IPS-18c (cell line): Measurements from ENCODE around the gene TNRC6B.
"Not testable (repeated sequence)": the region's sequence is repeated elsewhere in the genome, so short reads cannot be mapped to it uniquely, and the experiment has no call there.

Experiments used
- H3K4me3 ChIP-seq: 2 replicates; pipeline ENCODE4 v1.7.0; 2013; ENCODE audit warnings: low read depth, mild to moderate bottlenecking, low read length, moderate library complexity; ENCODE audit not compliant: insufficient read depth
- H3K9me3 ChIP-seq: one replicate; pipeline ENCODE4 v1.6.1; 2013; ENCODE audit warnings: mild to moderate bottlenecking, low read length, moderate library complexity; ENCODE audit not compliant: control insufficient read depth, insufficient read depth

TNRC6B gene

DNA sequence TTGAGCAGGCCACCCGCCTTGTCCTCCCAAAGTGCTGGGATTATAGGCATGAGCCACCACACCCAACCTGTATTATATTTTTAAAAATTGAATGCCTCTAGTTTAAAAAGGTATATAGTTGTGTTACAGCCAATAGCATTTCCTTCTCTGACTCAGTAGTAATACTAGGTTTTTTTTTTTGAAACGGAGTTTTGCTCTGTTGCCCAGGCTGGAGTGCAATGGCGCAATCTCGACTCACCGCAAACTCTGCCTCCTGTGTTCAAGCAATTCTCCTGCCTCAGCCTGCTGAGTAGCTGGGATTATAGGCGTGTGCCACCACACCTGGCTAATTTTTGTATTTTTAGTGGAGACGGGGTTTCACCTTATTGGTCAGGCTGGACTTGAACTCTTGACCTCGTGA lies 45.3 kb downstream of the TNRC6B start:
- not testable (repeated sequence) for H3K4me3 ChIP-seq, H3K9me3 ChIP-seq

- no peaks in the 10 kb centered on the region for H3K9me3 ChIP-seq
- no peak overlapping the region for H3K4me3 ChIP-seq
Observed at GRCh38 chr22:40224702-40225101, 47.0 kb downstream of the TNRC6B start.

- no peaks in the 10 kb centered on the region for H3K9me3 ChIP-seq
Observed at GRCh38 chr22:40226620-40227019, 48.9 kb downstream of the TNRC6B start.

DNA sequence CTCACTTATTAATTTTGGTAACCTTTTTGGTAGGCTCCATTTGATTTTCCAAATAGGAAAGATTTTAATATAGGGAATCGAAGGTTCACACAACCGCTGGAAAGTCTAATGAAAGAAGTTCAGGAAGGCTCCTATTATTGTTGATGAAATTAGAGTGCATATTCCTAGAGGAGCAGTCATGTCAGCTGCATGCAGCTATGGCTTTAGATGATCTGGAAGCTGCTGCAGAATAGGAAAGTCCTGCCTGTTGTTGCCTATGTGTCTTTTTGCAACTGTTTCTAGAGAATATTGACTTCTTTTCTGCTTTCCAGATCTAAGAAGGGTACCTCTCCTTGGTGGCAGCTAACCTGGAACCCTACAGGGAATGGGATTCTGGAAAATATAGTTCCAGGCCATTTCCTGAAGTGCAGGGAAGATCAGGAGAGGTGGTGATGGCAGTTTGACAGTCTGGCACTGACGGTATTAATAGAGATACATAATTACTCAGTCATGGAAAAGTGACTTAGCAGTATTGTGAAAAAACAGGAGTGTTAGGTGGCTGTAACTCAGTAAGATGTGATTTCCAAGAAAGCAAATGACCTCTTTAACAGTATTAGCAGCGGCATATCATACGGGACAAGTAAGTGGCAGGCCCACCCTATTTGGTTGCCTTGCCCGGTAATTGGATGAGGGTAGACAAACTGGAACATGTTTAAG lies 54.0 kb downstream of the TNRC6B start:
- no peak overlapping the region for H3K4me3 ChIP-seq
- no peaks in the 10 kb centered on the region for H3K9me3 ChIP-seq

More at GRCh38 chr22:40226620-40227019, 48.9 kb downstream of the TNRC6B start:
- no peak overlapping the region for H3K4me3 ChIP-seq

DNA sequence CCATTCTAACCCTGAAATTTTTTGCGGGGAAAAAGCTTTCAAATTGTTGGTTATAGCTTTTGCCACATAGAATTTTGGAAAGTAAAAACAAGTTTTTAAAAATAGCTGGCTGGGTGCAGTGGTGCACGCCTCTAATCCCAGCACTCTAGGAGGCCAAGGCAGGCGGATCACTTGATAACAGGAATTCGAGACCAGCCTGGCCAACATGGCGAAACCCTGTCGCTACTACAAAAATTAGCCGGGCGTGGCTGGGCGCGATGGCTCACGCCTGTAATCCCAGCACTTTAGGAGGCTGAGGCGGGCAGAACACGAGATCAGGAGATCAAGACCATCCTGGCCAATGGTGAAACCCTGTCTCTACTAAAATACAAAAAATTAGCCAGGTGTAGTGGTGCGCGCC lies 54.9 kb downstream of the TNRC6B start:
- no peak overlapping the region for H3K4me3 ChIP-seq

DNA sequence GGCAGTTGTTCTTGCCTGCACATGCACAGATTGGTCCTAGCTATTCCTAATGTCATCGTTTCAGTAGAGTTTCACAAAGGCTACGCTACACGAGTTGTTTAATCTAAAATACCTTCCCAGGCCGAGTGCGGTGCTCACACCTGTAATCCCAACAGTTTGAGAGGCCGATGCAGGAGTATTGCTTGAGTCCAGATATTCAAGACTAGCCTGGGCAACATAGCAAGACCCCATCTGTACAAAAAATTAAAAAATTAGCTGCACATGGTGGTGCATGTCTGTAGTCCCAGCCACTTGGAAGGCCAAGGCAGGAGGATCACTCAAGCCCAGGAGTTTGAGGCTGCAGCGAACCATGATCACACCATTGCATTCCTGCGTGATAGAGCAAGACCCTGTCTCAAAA lies 56.2 kb downstream of the TNRC6B start:
- Histone ChIP-seq H3K4me3 (no peak overlapping the region), H3K9me3 (no peaks in the 10 kb centered on the region)

More for the DNA sequence above, 54.9 kb downstream of the TNRC6B start:
- no peaks in the 10 kb centered on the region for H3K9me3 ChIP-seq

DNA sequence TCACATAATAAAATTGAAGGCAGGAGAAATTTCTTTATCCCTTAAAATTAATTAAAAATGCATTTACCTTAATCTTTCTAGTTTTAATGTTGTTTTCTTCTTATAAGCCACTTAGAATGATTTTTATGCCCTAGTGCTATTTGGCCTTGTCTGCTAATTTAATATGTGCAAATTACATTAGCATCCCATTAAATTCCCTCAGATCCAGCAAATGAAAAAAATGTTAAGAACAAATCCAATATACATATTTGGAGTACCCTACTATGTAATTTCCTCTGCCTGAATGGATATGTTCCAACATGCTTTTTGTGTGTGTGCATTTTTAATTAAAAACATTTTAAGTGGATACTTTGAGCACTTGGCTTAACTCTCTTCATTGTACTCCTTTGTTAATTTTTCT lies 56.9 kb downstream of the TNRC6B start:
- Histone ChIP-seq H3K4me3 (no peak overlapping the region), H3K9me3 (no peaks in the 10 kb centered on the region)

GRCh38 chr22:40235308-40235707 lies 57.6 kb downstream of the TNRC6B start:
- Histone ChIP-seq H3K9me3 (no peaks in the 10 kb centered on the region), H3K4me3 (no peak overlapping the region)

DNA sequence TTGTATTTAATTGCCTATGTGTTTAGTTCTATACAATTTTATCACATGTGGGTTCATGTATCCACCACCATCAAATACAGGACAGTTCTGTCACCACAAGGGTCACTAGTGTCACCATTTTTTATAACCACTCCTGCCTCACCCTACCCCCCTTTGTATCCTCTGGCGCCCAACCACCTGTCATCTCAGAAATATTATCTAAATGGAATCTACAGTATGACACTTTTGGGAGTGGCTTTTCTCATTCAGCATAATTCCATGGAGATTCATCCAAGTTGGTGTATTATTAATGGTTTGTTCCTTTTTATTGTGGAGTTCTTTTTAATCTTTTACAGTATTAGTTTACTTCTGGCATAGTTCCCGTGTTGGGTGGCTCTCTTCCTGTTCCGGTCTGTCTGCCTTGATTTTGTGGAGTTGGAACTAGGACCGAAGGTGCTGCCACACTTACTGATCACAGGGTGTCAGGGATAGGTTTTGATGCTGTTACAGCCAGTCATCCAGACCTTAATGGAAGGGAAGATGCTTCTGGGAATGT lies 58.5 kb downstream of the TNRC6B start:
- Histone ChIP-seq H3K4me3 (no peak overlapping the region), H3K9me3 (no peaks in the 10 kb centered on the region)

DNA sequence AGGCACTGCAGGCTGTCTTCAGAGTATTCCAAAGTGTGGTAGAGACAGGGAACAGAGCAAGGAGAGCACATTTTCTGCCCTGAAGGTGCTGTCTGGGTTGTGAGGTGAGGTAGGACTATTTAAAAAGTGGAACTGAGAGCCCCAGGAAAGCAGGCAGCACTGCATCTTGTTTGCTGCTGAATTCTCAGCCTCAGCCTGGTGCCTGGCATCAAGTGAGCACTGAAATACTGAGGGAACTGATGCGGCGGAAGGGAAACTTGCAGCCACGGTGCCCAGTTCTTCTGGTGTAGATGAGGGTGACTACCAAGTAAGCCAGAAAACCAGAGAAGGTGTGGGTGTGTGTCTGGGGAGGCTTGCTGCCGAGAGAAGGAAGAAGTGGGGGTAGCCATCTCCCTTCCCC lies 59.5 kb downstream of the TNRC6B start:
- Histone ChIP-seq H3K9me3 (no peaks in the 10 kb centered on the region), H3K4me3 (no peak overlapping the region)

DNA sequence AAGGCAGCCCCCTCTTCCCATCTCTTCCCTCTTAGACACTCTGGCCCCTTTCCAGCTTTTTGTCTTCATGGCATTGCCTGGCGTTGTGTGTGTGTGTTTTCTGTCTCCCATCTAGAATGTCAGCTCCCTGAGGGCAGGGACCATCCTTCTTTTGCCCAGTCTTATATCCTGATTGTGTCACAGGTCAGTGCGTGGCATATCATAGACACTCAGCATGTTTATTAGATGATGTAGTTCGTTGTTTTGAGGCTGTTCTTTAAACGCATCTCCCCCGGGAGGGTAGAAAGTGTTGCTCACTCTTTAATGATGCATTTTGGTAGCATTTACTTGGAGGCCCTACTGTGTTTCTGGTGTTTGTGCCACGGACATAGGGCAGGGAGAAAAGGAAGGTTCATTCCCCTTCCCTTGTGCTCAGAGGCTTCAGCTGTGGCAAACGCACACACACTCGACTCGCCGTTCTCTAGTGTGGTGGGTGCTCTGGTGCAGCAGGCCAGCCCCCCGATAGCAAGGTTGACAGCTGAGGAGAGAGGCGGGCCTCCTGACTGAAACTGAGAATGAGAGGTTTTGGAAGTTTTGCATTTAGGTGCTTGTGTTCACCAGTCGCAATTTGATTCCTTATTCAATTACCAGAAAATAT lies 60.2 kb downstream of the TNRC6B start:
- Histone ChIP-seq H3K9me3 (no peaks in the 10 kb centered on the region), H3K4me3 (no peak overlapping the region)

GRCh38 chr22:40238425-40239344 lies 61.0 kb downstream of the TNRC6B start:
- H3K9me3 ChIP-seq: no peaks in the 10 kb centered on the region
- no peak overlapping the region for H3K4me3 ChIP-seq

GRCh38 chr22:40239345-40239683 lies 61.6 kb downstream of the TNRC6B start:
- Histone ChIP-seq H3K4me3 (no peak overlapping the region), H3K9me3 (no peaks in the 10 kb centered on the region)

DNA sequence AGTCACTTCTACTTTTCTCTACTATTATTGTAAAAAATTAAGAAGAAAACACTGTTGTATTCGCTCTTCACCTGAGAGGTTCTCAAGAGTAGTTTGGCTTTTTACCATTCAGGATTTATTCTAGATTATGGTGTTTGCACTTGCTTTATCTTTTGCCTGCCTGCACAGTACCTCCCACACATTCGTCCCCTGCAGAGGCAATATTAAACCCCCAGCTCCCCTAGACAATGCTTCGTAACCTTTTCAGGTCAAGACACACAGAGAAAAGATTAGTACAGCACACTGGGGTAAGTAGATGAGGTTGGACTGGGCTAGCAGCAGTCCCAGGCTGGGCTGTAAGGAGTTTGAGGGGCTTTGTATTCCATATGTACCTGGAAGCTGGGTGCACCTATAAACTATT lies 62.4 kb downstream of the TNRC6B start:
- Histone ChIP-seq H3K4me3 (no peak overlapping the region), H3K9me3 (no peaks in the 10 kb centered on the region)

GRCh38 chr22:40240686-40241085 lies 63.0 kb downstream of the TNRC6B start:
- no peak overlapping the region for H3K4me3 ChIP-seq
- H3K9me3 ChIP-seq: no peaks in the 10 kb centered on the region

- Histone ChIP-seq H3K9me3 (no peaks in the 10 kb centered on the region), H3K4me3 (no peak overlapping the region)
Observed at GRCh38 chr22:40241200-40241763, 63.6 kb downstream of the TNRC6B start.

DNA sequence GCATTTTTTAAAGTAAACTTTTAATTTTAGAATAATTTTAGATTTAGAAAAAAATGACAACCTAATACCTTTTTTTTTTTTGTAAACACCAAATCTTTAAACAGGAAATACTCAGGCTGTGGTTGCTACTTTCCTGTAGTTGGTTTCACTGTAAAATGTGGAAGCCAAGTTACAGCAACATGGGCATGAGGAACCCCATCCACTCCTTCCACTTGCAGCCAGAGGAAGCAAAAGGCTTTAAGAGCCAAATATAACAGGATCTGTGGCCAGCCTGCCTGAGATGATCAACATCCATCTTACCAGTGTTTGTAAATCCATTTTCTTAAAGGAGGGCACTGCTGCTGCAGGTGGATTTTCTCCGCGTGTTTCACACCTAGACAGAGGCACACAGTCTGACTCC lies 66.2 kb downstream of the TNRC6B start:
- no peaks in the 10 kb centered on the region for H3K9me3 ChIP-seq
- no peak overlapping the region for H3K4me3 ChIP-seq
